ENCODE results near the gene AKT1S1.

- TF ChIP-seq CTCF (conservative IDR thresholded peaks at IDR 0.05; ENCODE audit: low read depth, low read length) (no peak), EZH2 (IDR thresholded peaks at IDR 0.05; ENCODE audit: low read length, unreplicated experiment) (no peak), EZH2phosphoT487 (IDR thresholded peaks at IDR 0.05; ENCODE audit: borderline replicate concordance, low read length) (no peak)
Observed at GRCh38 chr19:49890349-49891311, 13.5 kb upstream of the AKT1S1 start.

All from PC-3 (cell line).